ENCODE measurements around the gene CTNNBL1. TPM values are rescaled to one million over a fixed set of nuclear protein-coding genes. Genes with fewer than 3 reads are reported as not detected.

The CTNNBL1 gene
- polyA plus RNA-seq, 1 of the 3 experiments (the other 2 are of a cell fraction): 29.5 TPM

GRCh38 chr20:37773291-37773826 lies 79.5 kb downstream of the CTNNBL1 start (continued):
- TF ChIP-seq, protein P1, sequence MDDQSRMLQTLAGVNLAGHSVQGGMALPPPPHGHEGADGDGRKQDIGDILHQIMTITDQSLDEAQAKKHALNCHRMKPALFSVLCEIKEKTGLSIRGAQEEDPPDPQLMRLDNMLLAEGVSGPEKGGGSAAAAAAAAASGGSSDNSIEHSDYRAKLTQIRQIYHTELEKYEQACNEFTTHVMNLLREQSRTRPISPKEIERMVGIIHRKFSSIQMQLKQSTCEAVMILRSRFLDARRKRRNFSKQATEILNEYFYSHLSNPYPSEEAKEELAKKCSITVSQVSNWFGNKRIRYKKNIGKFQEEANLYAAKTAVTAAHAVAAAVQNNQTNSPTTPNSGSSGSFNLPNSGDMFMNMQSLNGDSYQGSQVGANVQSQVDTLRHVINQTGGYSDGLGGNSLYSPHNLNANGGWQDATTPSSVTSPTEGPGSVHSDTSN (IDR thresholded peaks at IDR 0.05): no peak
- no peak for TF ChIP-seq POLR2AphosphoS5 (IDR thresholded peaks at IDR 0.05; ENCODE audit: low read depth, low read length)
- TF ChIP-seq TCF12 (IDR thresholded peaks at IDR 0.05): no peak

- Histone ChIP-seq H3K9ac (no peak overlapping the region), H3F3A (replicated peaks; ENCODE audit: insufficient read depth) (peaks cover 4% of the 10 kb centered on the region), H3K4me1 (ENCODE audit: control insufficient read depth in 1 of 2, insufficient read depth in 2 of 2, low read depth in 1 of 2, low read length in 1 of 2) (no peaks in the 10 kb centered on the region; a peak in 1 of 4 replicates), H4K20me1 (ENCODE audit: insufficient read depth) (no peaks in the 10 kb centered on the region), H3K4me3 (ENCODE audit: low read depth in 2 of 2, low read length in 1 of 2) (no peak overlapping the region), H3K27me3 (ENCODE audit: insufficient read depth) (no peaks in the 10 kb centered on the region), H3K27ac (ENCODE audit: low read depth in 2 of 2, low read length in 1 of 2) (no peak overlapping the region), H3K4me2 (no peak overlapping the region), H3K9me2 (no peaks in the 10 kb centered on the region), H3K9me3 (no peaks in the 10 kb centered on the region), H2AFZ (ENCODE audit: low read depth) (no peak overlapping the region), H3K79me2 (ENCODE audit: insufficient read depth) (no peaks in the 10 kb centered on the region), H3K36me3 (replicated peaks in 1 of 2; ENCODE audit: control insufficient read depth in 1 of 2, insufficient read depth in 2 of 2, low read length in 1 of 2) (peaks cover 7 to 26% of the 10 kb centered on the region in 2 experiments)
- no peak for DNase-seq
- TF ChIP-seq, protein P2, sequence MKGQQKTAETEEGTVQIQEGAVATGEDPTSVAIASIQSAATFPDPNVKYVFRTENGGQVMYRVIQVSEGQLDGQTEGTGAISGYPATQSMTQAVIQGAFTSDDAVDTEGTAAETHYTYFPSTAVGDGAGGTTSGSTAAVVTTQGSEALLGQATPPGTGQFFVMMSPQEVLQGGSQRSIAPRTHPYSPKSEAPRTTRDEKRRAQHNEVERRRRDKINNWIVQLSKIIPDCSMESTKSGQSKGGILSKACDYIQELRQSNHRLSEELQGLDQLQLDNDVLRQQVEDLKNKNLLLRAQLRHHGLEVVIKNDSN (IDR thresholded peaks at IDR 0.05; ENCODE audit: borderline replicate concordance, low read depth): no peak
- TF ChIP-seq NFIC (IDR thresholded peaks at IDR 0.05; ENCODE audit: borderline replicate concordance) (no peak), TEAD4 (IDR thresholded peaks at IDR 0.05; ENCODE audit: borderline replicate concordance, insufficient read depth) (no peak), MXI1 (IDR thresholded peaks at IDR 0.05; ENCODE audit: low read depth, low read length) (no peak), TAF1 (IDR thresholded peaks at IDR 0.05; ENCODE audit: borderline replicate concordance, low read depth, low read length) (no peak), REST (IDR thresholded peaks at IDR 0.05; ENCODE audit: low read depth, low read length) (no peak)
- 98% methylated on average over 5 of the region's 5 CpGs for WGBS (ENCODE audit: low lambda C conversion rate)
- CTCF ChIA-PET: interaction anchor here (2.0 kb wide), 1 partner anchor 210 kb away, joined by 7 read pairs; no protein-coding TSS in a partner anchor
- POLR2A ChIA-PET: no interaction called here
Observed at GRCh38 chr20:37774156-37774555, 80.3 kb downstream of the CTNNBL1 start.

- Histone ChIP-seq H3K9me2 (no peaks in the 10 kb centered on the region), H3K9ac (no peak overlapping the region), H3F3A (replicated peaks; ENCODE audit: insufficient read depth) (peaks cover 4% of the 10 kb centered on the region), H4K20me1 (ENCODE audit: insufficient read depth) (no peaks in the 10 kb centered on the region), H3K4me3 (ENCODE audit: low read depth in 2 of 2, low read length in 1 of 2) (no peak overlapping the region), H2AFZ (ENCODE audit: low read depth) (no peak overlapping the region), H3K36me3 (replicated peaks in 1 of 2; ENCODE audit: control insufficient read depth in 1 of 2, insufficient read depth in 2 of 2, low read length in 1 of 2) (peaks cover 5 to 27% of the 10 kb centered on the region in 2 experiments), H3K4me2 (no peak overlapping the region), H3K27ac (ENCODE audit: low read depth in 2 of 2, low read length in 1 of 2) (no peak overlapping the region), H3K9me3 (no peaks in the 10 kb centered on the region), H3K4me1 (ENCODE audit: control insufficient read depth in 1 of 2, insufficient read depth in 2 of 2, low read depth in 1 of 2, low read length in 1 of 2) (no peaks in the 10 kb centered on the region; a peak in 1 of 4 replicates), H3K27me3 (ENCODE audit: insufficient read depth) (no peaks in the 10 kb centered on the region), H3K79me2 (ENCODE audit: insufficient read depth) (no peaks in the 10 kb centered on the region)
- CTCF ChIA-PET: interaction anchor here (2.0 kb wide), 1 partner anchor 211 kb away, joined by 7 read pairs; no protein-coding TSS in a partner anchor
- POLR2A ChIA-PET: no interaction called here
- no peak for DNase-seq
- 91% methylated on average over 5 of the region's 5 CpGs for WGBS (ENCODE audit: low lambda C conversion rate)
- no peak for TF ChIP-seq SMC3 (IDR thresholded peaks at IDR 0.05; ENCODE audit: low read depth, low read length)
- no peak for TF ChIP-seq SIN3A (IDR thresholded peaks at IDR 0.05; ENCODE audit: borderline replicate concordance, low read depth, low read length)
- TF ChIP-seq, protein P1 (IDR thresholded peaks at IDR 0.05): no peak
- TF ChIP-seq NFIC (IDR thresholded peaks at IDR 0.05; ENCODE audit: borderline replicate concordance): no peak
- TF ChIP-seq MEF2A (IDR thresholded peaks at IDR 0.05; ENCODE audit: borderline replicate concordance, low read depth): no peak
- TF ChIP-seq CTCF (IDR thresholded peaks at IDR 0.05): no peak
- no peak for TF ChIP-seq MAX (IDR thresholded peaks at IDR 0.05; ENCODE audit: low read depth)
- TF ChIP-seq EP300 (IDR thresholded peaks at IDR 0.05; ENCODE audit: borderline replicate concordance in 1 of 2, low read depth in 1 of 2, low read length in 1 of 2): no peak
Observed at GRCh38 chr20:37775200-37775599, 81.4 kb downstream of the CTNNBL1 start.

Measured in SK-N-SH (cell line).